Measurements from ENCODE around the gene C1QL4.
"Not testable (repeated sequence)": the region's sequence is repeated elsewhere in the genome, so short reads cannot be mapped to it uniquely, and the experiment has no call there.

The C1QL4 gene

GRCh38 chr12:49317118-49317517 is 19.9 kb downstream of the C1QL4 start:
- not testable (repeated sequence) for H3K9ac ChIP-seq (ENCODE audit: low read length); H2AFZ ChIP-seq (ENCODE audit: low read depth, low read length); H3K4me3 ChIP-seq (ENCODE audit: low read length); H3K79me2 ChIP-seq (ENCODE audit: low read length); H3K9me3 ChIP-seq (ENCODE audit: insufficient read depth, low read length); H3K27me3 ChIP-seq (ENCODE audit: low read depth, low read length); H3K4me1 ChIP-seq (ENCODE audit: low read length); H3K4me2 ChIP-seq (ENCODE audit: low read length); H3K36me3 ChIP-seq (replicated peaks; ENCODE audit: low read depth, low read length); H4K20me1 ChIP-seq (ENCODE audit: insufficient read depth, low read length); H3K27ac ChIP-seq (ENCODE audit: low read length)

- H3K27ac ChIP-seq (ENCODE audit: low read length): no peak overlapping the region
Observed at GRCh38 chr12:49314811-49315210, 22.2 kb downstream of the C1QL4 start.

GRCh38 chr12:49310451-49311000 is 26.5 kb downstream of the C1QL4 start:
- H3K27me3 ChIP-seq (ENCODE audit: low read depth, low read length); H3K4me3 ChIP-seq (ENCODE audit: low read length); H3K27ac ChIP-seq (ENCODE audit: low read length); H3K9ac ChIP-seq (ENCODE audit: low read length); H3K79me2 ChIP-seq (ENCODE audit: low read length); H3K9me3 ChIP-seq (ENCODE audit: insufficient read depth, low read length); H4K20me1 ChIP-seq (ENCODE audit: insufficient read depth, low read length); H3K4me2 ChIP-seq (ENCODE audit: low read length); H3K4me1 ChIP-seq (ENCODE audit: low read length); H3K36me3 ChIP-seq (replicated peaks; ENCODE audit: low read depth, low read length); H2AFZ ChIP-seq (ENCODE audit: low read depth, low read length): not testable (repeated sequence)

More at GRCh38 chr12:49314811-49315210, 22.2 kb downstream of the C1QL4 start:
- Histone ChIP-seq H3K4me1 (ENCODE audit: low read length) (no peaks in the 10 kb centered on the region), H3K4me2 (ENCODE audit: low read length) (no peak overlapping the region), H3K36me3 (replicated peaks; ENCODE audit: low read depth, low read length) (no peaks in the 10 kb centered on the region), H4K20me1 (ENCODE audit: insufficient read depth, low read length) (no peaks in the 10 kb centered on the region), H3K4me3 (ENCODE audit: low read length) (no peak overlapping the region), H3K9me3 (ENCODE audit: insufficient read depth, low read length) (no peaks in the 10 kb centered on the region), H3K27me3 (ENCODE audit: low read depth, low read length) (no peaks in the 10 kb centered on the region), H3K79me2 (ENCODE audit: low read length) (no peaks in the 10 kb centered on the region), H2AFZ (ENCODE audit: low read depth, low read length) (no peak overlapping the region), H3K9ac (ENCODE audit: low read length) (no peak overlapping the region)
- TF ChIP-seq EZH2phosphoT487 (IDR thresholded peaks at IDR 0.05; ENCODE audit: low read depth): no peak
- no peak for TF ChIP-seq CTCF (IDR thresholded peaks at IDR 0.05; ENCODE audit: low read depth, low read length)

DNA sequence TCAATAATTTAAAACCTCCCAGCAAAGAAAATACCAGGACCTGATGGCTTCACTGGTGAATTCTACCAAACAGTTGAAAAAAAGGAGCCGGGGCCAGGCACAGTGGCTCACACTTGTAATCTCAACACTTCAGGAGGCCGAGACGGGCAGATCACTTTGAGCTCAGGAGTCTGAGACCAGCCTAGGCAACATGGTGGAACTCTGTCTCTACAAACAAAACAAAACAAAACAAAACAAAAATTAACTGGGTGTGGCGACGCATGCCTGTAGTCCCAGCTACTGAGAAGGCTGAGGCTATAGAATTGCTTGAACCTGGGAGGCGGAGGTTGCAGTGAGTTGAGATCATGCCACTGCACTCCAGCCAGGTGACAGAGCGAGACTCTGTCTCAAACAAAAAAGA is 27.6 kb downstream of the C1QL4 start:
- H2AFZ ChIP-seq (ENCODE audit: low read depth, low read length): no peak overlapping the region
- no peaks in the 10 kb centered on the region for H3K79me2 ChIP-seq (ENCODE audit: low read length)
- no peaks in the 10 kb centered on the region for H3K27me3 ChIP-seq (ENCODE audit: low read depth, low read length)
- no peaks in the 10 kb centered on the region for H3K4me1 ChIP-seq (ENCODE audit: low read length)
- no peak for TF ChIP-seq EZH2phosphoT487 (IDR thresholded peaks at IDR 0.05; ENCODE audit: low read depth)
- TF ChIP-seq CTCF (IDR thresholded peaks at IDR 0.05; ENCODE audit: low read depth, low read length): no peak
- no peak overlapping the region for H3K4me3 ChIP-seq (ENCODE audit: low read length)
- H4K20me1 ChIP-seq (ENCODE audit: insufficient read depth, low read length): no peaks in the 10 kb centered on the region
- no peak overlapping the region for H3K27ac ChIP-seq (ENCODE audit: low read length)
- no peak overlapping the region for H3K4me2 ChIP-seq (ENCODE audit: low read length)
- no peaks in the 10 kb centered on the region for H3K36me3 ChIP-seq (replicated peaks; ENCODE audit: low read depth, low read length)
- no peaks in the 10 kb centered on the region for H3K9me3 ChIP-seq (ENCODE audit: insufficient read depth, low read length)
- H3K9ac ChIP-seq (ENCODE audit: low read length): no peak overlapping the region

DNA sequence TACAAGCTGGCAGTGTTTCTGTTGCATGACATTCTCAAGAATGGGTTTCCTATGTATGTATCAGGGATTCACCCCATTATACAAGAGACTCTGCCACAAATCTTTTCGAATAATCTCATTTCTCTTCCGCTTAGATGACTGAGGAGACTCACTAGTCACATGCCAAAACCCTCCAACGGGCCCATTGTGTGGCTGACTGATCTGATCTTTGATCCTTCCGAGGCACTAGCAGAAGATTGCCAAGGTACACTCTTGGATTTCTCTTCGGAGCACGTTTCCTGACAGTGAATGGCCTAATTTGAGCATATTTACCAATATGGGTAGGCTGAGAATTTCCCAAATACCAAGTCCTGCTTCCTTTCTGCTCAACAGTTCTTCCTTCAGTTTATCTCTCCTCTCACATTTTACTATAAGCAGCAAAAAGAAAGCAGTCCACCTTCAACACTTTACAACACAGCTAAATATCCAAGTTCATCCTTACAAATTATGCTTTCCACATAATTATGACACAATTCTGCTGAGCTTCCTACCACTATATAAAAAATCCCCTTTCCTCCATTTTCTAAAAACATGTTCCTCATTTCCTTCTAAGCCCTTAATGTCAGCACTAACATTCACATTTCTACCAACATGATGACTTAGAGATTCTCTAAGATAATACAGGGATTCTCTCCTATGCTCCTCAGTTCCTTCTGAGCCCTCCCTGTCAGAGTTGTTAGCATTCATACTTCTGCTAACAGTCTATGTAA is 31.1 kb downstream of the C1QL4 start:
- no peak overlapping the region for H3K27ac ChIP-seq (ENCODE audit: low read length)
- H3K4me1 ChIP-seq (ENCODE audit: low read length): no peaks in the 10 kb centered on the region
- H2AFZ ChIP-seq (ENCODE audit: low read depth, low read length): peak overlapping the region; percentile 74; the same call in 1 of the 2 replicates
- H3K4me2 ChIP-seq (ENCODE audit: low read length): no peak overlapping the region
- H3K27me3 ChIP-seq (ENCODE audit: low read depth, low read length): no peaks in the 10 kb centered on the region
- no peaks in the 10 kb centered on the region for H4K20me1 ChIP-seq (ENCODE audit: insufficient read depth, low read length)
- H3K4me3 ChIP-seq (ENCODE audit: low read length): no peak overlapping the region
- no peaks in the 10 kb centered on the region for H3K9me3 ChIP-seq (ENCODE audit: insufficient read depth, low read length)
- TF ChIP-seq EZH2phosphoT487 (IDR thresholded peaks at IDR 0.05; ENCODE audit: low read depth) (no peak), CTCF (IDR thresholded peaks at IDR 0.05; ENCODE audit: low read depth, low read length) (no peak)
- H3K79me2 ChIP-seq (ENCODE audit: low read length): no peaks in the 10 kb centered on the region
- no peaks in the 10 kb centered on the region for H3K36me3 ChIP-seq (replicated peaks; ENCODE audit: low read depth, low read length)
- no peak overlapping the region for H3K9ac ChIP-seq (ENCODE audit: low read length)

All from OCI-LY3 (cell line).